Endothelial cell of umbilical vein (primary cell): ENCODE data around the gene EFHC1. TPM values are rescaled to one million over a fixed set of nuclear protein-coding genes. Genes with fewer than 3 reads are reported as not detected.

Experiments
- BruUV-seq: library from RNA; stranded (reverse); fragments of 400-500 nt; replicated peaks from 2 replicates; lab custom pipeline; 2021; lab: Mats Ljungman, UMichigan
- CTCF ChIA-PET: fragments of 300-600, 350-600 bp; sonication (Branson Sonifier 250); formaldehyde crosslinking; loops from one replicate; lab custom pipeline; 2021; ENCODE audit warnings: antibody characterized with exemption, inconsistent platforms; lab: Charles Lee
- POLR2A ChIA-PET: fragments of 300-600, 350-600 bp; sonication (Branson Sonifier 250); formaldehyde crosslinking; loops from one replicate; lab custom pipeline; 2021; ENCODE audit warnings: antibody characterized with exemption, inconsistent platforms; lab: Charles Lee
- DNase-seq: peaks from one replicate; pipeline ENCODE4 v3.0.0-alpha.2; 2011; ENCODE audit warnings: low read depth, low spot score
- FAIRE-seq: peaks from 2 replicates; lab custom pipeline; 2011; peaks lifted over from hg19 to GRCh38; lab: Jason Lieb, UNC
- H2AFZ ChIP-seq: 2 replicates; pipeline ENCODE4 v1.6.0; 2012; ENCODE audit warnings: low read depth, low read length, control low read depth, inconsistent platforms
- H3K27ac ChIP-seq: 2 replicates; pipeline ENCODE4 v1.5.1; 2011; ENCODE audit warnings: low read depth, mild to moderate bottlenecking, control low read depth, low read length, moderate library complexity; ENCODE audit not compliant: insufficient read depth
- H3K27me3 ChIP-seq, 2 experiments: 2 replicates each; pipeline versions ENCODE4 v1.6.0 to v1.6.1; 2011; ENCODE audit warnings: low read length in 2 of 2, mixed read lengths in 1 of 2; ENCODE audit not compliant: control insufficient read depth in 2 of 2, insufficient read depth in 2 of 2
- H3K36me3 ChIP-seq, 2 experiments: 2 replicates in 1 of 2; 3 replicates in 1 of 2; pipeline ENCODE4 v1.5.1; 2011; ENCODE audit warnings: low read length in 2 of 2, mild to moderate bottlenecking in 1 of 2, moderate library complexity in 1 of 2; ENCODE audit not compliant: control insufficient read depth in 2 of 2, insufficient read depth in 2 of 2; ENCODE audit errors: extremely low read depth in 1 of 2
- H3K4me1 ChIP-seq: 3 replicates; pipeline ENCODE4 v1.5.1; 2011; ENCODE audit warnings: mild to moderate bottlenecking, low read length; ENCODE audit not compliant: control insufficient read depth, insufficient read depth; ENCODE audit errors: extremely low read depth
- H3K4me2 ChIP-seq: 2 replicates; pipeline ENCODE4 v1.6.1; 2011; ENCODE audit warnings: low read length, control low read depth, mixed read lengths; ENCODE audit not compliant: insufficient read depth
- H3K4me3 ChIP-seq, 3 experiments: fragments of 200-600 bp in 1 of 3; sonication (generic), shearing (Covaris generic) in 1 of 3; replicated peaks in 1 of 3; 2 replicates each; pipeline ENCODE4 v1.5.1; 2011 to 2016; ENCODE audit warnings: control low read depth in 3 of 3, low read length in 3 of 3, mild to moderate bottlenecking in 2 of 3, inconsistent platforms in 1 of 3, low read depth in 1 of 3, moderate library complexity in 1 of 3; ENCODE audit not compliant: insufficient read depth in 1 of 3
- H3K79me2 ChIP-seq: 2 replicates; pipeline ENCODE4 v1.6.0; 2012; ENCODE audit warnings: low read length, inconsistent platforms; ENCODE audit not compliant: control insufficient read depth, insufficient read depth
- H3K9ac ChIP-seq: replicated peaks from 2 replicates; pipeline ENCODE3; 2011; ENCODE audit warnings: low read length, control low read depth; ENCODE audit not compliant: insufficient read depth; ENCODE audit errors: extremely low read depth
- H3K9me1 ChIP-seq: replicated peaks from 3 replicates; pipeline ENCODE4 v1.6.0; 2011; ENCODE audit warnings: mild to moderate bottlenecking, low read length; ENCODE audit not compliant: control insufficient read depth, insufficient read depth; ENCODE audit errors: extremely low read depth
- H3K9me3 ChIP-seq: replicated peaks from 2 replicates; pipeline ENCODE4 v1.5.1; 2012; ENCODE audit warnings: low read length, inconsistent platforms; ENCODE audit not compliant: control insufficient read depth, insufficient read depth
- H4K20me1 ChIP-seq: replicated peaks from 2 replicates; pipeline ENCODE3; 2011; ENCODE audit warnings: mild to moderate bottlenecking, low read length; ENCODE audit not compliant: control insufficient read depth, insufficient read depth; ENCODE audit errors: extremely low read depth
- EZH2 ChIP-seq: IDR thresholded peaks from 2 replicates; pipeline ENCODE4 v1.6.1; 2012; ENCODE audit warnings: borderline replicate concordance, low read depth, mild to moderate bottlenecking, moderate library complexity, low read length, inconsistent platforms; ENCODE audit not compliant: severe bottlenecking
- FOS ChIP-seq: IDR thresholded peaks from 2 replicates; pipeline ENCODE4 v1.6.1; 2011; ENCODE audit warnings: mild to moderate bottlenecking, low read length, moderate library complexity, borderline replicate concordance; ENCODE audit not compliant: insufficient read depth
- GATA2 ChIP-seq: IDR thresholded peaks from 2 replicates; pipeline ENCODE4 v1.7.0; 2011; ENCODE audit warnings: low read depth, mild to moderate bottlenecking, moderate library complexity, mixed read lengths, low read length; ENCODE audit not compliant: insufficient read length, insufficient read depth
- JUN ChIP-seq: IDR thresholded peaks from 2 replicates; pipeline ENCODE4 v1.6.1; 2011; ENCODE audit warnings: borderline replicate concordance, low read depth; ENCODE audit not compliant: insufficient read length, insufficient read depth
- MYC ChIP-seq: IDR thresholded peaks from one replicate; pipeline ENCODE4 v1.6.1; 2011; ENCODE audit warnings: mild to moderate bottlenecking, low read depth, low read length
- POLR2A ChIP-seq: IDR thresholded peaks from 2 replicates; pipeline ENCODE4 v1.6.1; 2012; ENCODE audit warnings: low read depth, mild to moderate bottlenecking, control low read depth, low read length
- POLR2AphosphoS5 ChIP-seq: IDR thresholded peaks from 2 replicates; pipeline ENCODE4 v1.6.1; 2012; ENCODE audit warnings: low read depth, mild to moderate bottlenecking, control low read depth, low read length, moderate library complexity; ENCODE audit not compliant: insufficient read depth
- dilution Hi-C: fragments of 300-500 bp; cut with MboI; formaldehyde crosslinking; loops from one replicate; pipeline ENCODE4 v1.15.0; 2019; ENCODE audit warnings: low sequenced_read_pairs; ENCODE audit not compliant: extremely low pct_ligation_motif_present
- intact Hi-C: fragments of 100-400 bp; cut with micrococcal nuclease; formaldehyde crosslinking; loops from one replicate; pipeline ENCODE4 v1.10.0; 2022
- polyA plus RNA-seq, 4 experiments: library from polyadenylated mRNA; depleted of rRNA in 3 of 4; stranded (reverse) in 3 of 4; unstranded in 1 of 4; fragments of >200 nt; gene quantifications; 2 replicates each; pipeline versions ENCODE4 v1.2.1 to v1.2.3, GENCODE V29; 2011 to 2012; ENCODE audit warnings: missing spikeins in 1 of 4
- total RNA-seq: library from RNA; stranded (reverse); gene quantifications from 2 replicates; pipeline ENCODE4 v1.2.3, GENCODE V29; 2021
- TF ChIP-seq, protein P1 (sequence below): IDR thresholded peaks from 2 replicates; pipeline ENCODE4 v1.6.1; 2011; ENCODE audit not compliant: insufficient read depth, insufficient read length

Gene EFHC1
- total and polyA plus RNA-seq, 2 donors (not counting 3 experiments of a cell fraction or from before 2014, with no cell fraction given): 14.6 to 17.6 TPM

DNA sequence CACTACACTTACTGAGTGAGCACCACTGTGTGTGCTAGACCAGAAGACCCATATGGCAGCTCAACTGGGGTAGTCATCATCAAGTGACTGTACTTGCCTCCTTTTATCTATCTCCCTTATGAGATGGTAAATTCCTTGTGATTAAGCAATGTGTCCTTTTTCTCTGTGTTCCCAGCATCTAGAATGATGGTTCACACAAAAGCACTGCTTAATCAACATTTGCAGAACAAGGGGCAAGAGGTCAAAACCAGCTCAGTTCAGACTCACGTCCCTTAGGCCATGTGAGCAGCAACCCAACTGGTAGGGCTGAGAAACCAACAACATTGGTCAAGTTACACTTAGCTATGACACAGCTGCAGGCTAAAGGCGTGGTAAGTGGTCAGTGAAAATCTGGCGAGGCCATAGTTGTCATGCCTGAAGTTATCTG, 146.7 kb downstream of the EFHC1 start:
- Histone ChIP-seq H3K4me3 (no peak overlapping the region), H3K36me3 (no peaks in the 10 kb centered on the region), H3K27me3 (no peaks in the 10 kb centered on the region), H2AFZ (no peak overlapping the region), H3K27ac (peak overlapping the region; percentile 37), H3K9me3 (no peaks in the 10 kb centered on the region), H3K79me2 (peaks cover 97% of the 10 kb centered on the region), H3K4me1 (peaks cover 74% of the 10 kb centered on the region), H4K20me1 (no peaks in the 10 kb centered on the region), H3K4me2 (no peak overlapping the region), H3K9ac (no peak overlapping the region), H3K9me1 (no peaks in the 10 kb centered on the region)
- dilution Hi-C loops: no loop called here
- ChIA-PET POLR2A (no interaction called here), CTCF (interaction anchor here (1.0 to 1.2 kb wide), 2 partner anchors 14 to 85 kb away, joined by 4 read pairs; no protein-coding TSS in a partner anchor)
- BruUV-seq: no TSS peak
- FAIRE-seq: no peak
- no peak for TF ChIP-seq POLR2A
- TF ChIP-seq FOS: peak; percentile 61
- TF ChIP-seq JUN: no peak
- TF ChIP-seq GATA2: peak; percentile 36
- no peak for TF ChIP-seq MYC
- TF ChIP-seq, protein P1, sequence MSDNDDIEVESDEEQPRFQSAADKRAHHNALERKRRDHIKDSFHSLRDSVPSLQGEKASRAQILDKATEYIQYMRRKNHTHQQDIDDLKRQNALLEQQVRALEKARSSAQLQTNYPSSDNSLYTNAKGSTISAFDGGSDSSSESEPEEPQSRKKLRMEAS: no peak
- intact Hi-C loops: no loop called here
- DNase-seq: peak; percentile 41

DNA sequence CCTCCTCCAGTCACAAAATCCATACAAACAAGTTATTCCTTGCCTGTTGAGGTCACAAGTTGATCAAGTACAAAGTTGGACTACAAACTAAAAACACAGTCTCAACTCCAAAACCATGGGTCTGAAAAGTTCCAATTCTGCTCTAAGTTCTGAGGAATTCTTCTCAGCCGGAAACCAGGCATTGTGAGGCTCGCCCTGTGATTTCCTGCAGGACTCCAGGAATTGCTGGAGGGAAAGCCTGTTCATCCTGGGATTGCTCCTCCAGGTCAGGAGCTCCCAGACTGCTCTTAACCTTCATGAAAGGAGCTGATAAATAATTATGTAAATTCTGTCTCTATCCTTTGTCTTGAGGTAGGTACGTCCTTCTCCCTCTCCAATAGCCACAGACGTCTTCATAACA, 148.2 kb downstream of the EFHC1 start:
- Histone ChIP-seq H3K27me3 (no peaks in the 10 kb centered on the region), H3K9ac (peak overlapping the region; percentile 63), H3K4me3 (peak overlapping the region in 1 of 3 experiments; percentile 6), H3K9me3 (no peaks in the 10 kb centered on the region), H2AFZ (no peak overlapping the region), H3K4me1 (peaks cover 75% of the 10 kb centered on the region), H3K36me3 (no peaks in the 10 kb centered on the region), H4K20me1 (no peaks in the 10 kb centered on the region), H3K79me2 (peaks cover 97% of the 10 kb centered on the region), H3K27ac (peak overlapping the region; percentile 76), H3K4me2 (peak overlapping the region; percentile 73), H3K9me1 (no peaks in the 10 kb centered on the region)
- dilution Hi-C loops: no loop called here
- intact Hi-C loops: loop anchor here (1.0 kb wide), 3 partner anchors 8 to 46 kb away; no protein-coding TSS in a partner anchor
- CTCF ChIA-PET: interaction anchor here (0.8 to 1.3 kb wide), 4 partner anchors 8 to 33 kb away, joined by 4 to 7 read pairs (median 5); partner anchors contain the start of gene TRAM2
- POLR2A ChIA-PET: interaction anchor here (0.7 to 1.0 kb wide), 2 partner anchors 18 to 46 kb away, joined by 4 read pairs; no protein-coding TSS in a partner anchor
- FAIRE-seq (peak; percentile 93), DNase-seq (peak; percentile 94)
- BruUV-seq: no TSS peak
- TF ChIP-seq GATA2: peak; percentile 30
- TF ChIP-seq POLR2A: peak; percentile 63
- TF ChIP-seq POLR2AphosphoS5: peak; percentile 85
- no peak for TF ChIP-seq EZH2
- no peak for TF ChIP-seq MYC
